Neural crest cell (in vitro differentiated cells): ENCODE data around the gene SLIT3. TPM values are rescaled to one million over a fixed set of nuclear protein-coding genes. Genes with fewer than 3 reads are reported as not detected.
"Not testable (repeated sequence)": the region's sequence is repeated elsewhere in the genome, so short reads cannot be mapped to it uniquely, and the experiment has no call there.

Source experiments
- DNase-seq: peaks from one replicate; pipeline ENCODE4 v3.0.0; 2021; ENCODE audit warnings: low read depth, mixed read lengths, low spot score
- H3K27ac Mint-ChIP-seq: one replicate; pipeline ENCODE4 v1.8.0; 2021; ENCODE audit warnings: mild to moderate bottlenecking, mixed read lengths; ENCODE audit not compliant: unreplicated experiment
- H3K27me3 Mint-ChIP-seq: 2 replicates; pipeline ENCODE4 v1.8.0; 2021; ENCODE audit warnings: low read depth, mild to moderate bottlenecking, mixed read lengths
- H3K36me3 Mint-ChIP-seq: 2 replicates; pipeline ENCODE4 v1.8.0; 2021; ENCODE audit warnings: low read depth, mild to moderate bottlenecking, mixed read lengths
- H3K4me1 Mint-ChIP-seq: 2 replicates; pipeline ENCODE4 v1.8.0; 2021; ENCODE audit warnings: mixed read lengths
- H3K4me3 Mint-ChIP-seq: one replicate; pipeline ENCODE4 v1.8.0; 2021; ENCODE audit warnings: mild to moderate bottlenecking, mixed read lengths
- H3K9me3 Mint-ChIP-seq: 2 replicates; pipeline ENCODE4 v1.8.0; 2021; ENCODE audit warnings: mixed read lengths
- CTCF ChIP-seq: fragments of 200-600 bp; sonication (generic); conservative IDR thresholded peaks from 2 replicates; pipeline ENCODE4 v1.5.0; 2021; ENCODE audit warnings: antibody characterized with exemption, mild to moderate bottlenecking
- total RNA-seq: library from RNA; stranded (reverse); gene quantifications from 2 replicates; pipeline ENCODE4 v1.2.1, GENCODE V29; 2021

Gene SLIT3
- total RNA-seq, 1 donor from 2014 or later = 13.3 TPM

GRCh38 chr5:169146158-169146557 is 154.8 kb downstream of the SLIT3 start:
- no peak for TF ChIP-seq CTCF
- H3K9me3 Mint-ChIP-seq = no peaks in the 10 kb centered on the region
- peaks cover 4% of the 10 kb centered on the region for H3K4me1 Mint-ChIP-seq
- H3K27me3 Mint-ChIP-seq = no peaks in the 10 kb centered on the region
- H3K4me3 Mint-ChIP-seq = no peak overlapping the region
- H3K27ac Mint-ChIP-seq = no peak overlapping the region
- DNase-seq = no peak
- no peaks in the 10 kb centered on the region for H3K36me3 Mint-ChIP-seq

DNA sequence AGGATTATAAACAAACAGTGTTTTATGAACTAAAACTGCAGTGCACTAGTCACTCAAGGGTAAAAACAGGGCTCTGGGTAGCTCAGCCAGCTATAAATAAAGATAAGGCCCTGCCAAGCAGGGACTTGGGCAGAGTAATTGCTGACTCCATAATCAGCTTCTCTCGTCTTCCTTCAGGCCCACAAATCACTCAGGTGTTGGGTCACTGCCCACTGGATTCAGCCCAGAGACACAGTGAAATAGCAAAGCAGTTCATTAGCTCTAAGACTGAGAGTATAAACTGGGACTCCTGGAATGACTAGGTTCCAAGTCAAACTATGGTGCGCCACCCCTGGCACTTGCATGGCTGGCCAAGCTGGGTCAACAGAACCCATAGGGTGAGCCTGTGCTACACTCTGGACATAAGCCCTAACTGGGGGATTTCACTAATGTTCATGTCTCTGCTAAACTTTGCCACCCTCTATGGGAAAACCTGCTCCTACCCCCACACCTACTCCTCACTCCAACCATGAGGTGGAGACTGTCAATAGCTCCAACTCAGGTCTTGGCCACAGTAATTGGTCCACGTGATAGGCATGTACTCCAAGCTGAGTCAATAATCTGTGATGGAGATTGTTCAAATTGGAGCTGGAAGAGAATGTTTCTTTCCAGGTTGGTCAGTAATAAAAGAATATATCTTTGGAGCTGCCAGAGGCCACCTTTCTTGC is 158.5 kb downstream of the SLIT3 start:
- Mint-ChIP-seq H3K27ac (no peak overlapping the region), H3K9me3 (no peaks in the 10 kb centered on the region), H3K4me3 (no peak overlapping the region), H3K36me3 (no peaks in the 10 kb centered on the region), H3K27me3 (no peaks in the 10 kb centered on the region), H3K4me1 (no peaks in the 10 kb centered on the region)
- no peak for TF ChIP-seq CTCF
- no peak for DNase-seq

GRCh38 chr5:169140215-169140614 is 160.7 kb downstream of the SLIT3 start:
- DNase-seq, H3K36me3 Mint-ChIP-seq, H3K4me1 Mint-ChIP-seq, H3K27ac Mint-ChIP-seq, H3K27me3 Mint-ChIP-seq, H3K9me3 Mint-ChIP-seq, H3K4me3 Mint-ChIP-seq: not testable (repeated sequence)

DNA sequence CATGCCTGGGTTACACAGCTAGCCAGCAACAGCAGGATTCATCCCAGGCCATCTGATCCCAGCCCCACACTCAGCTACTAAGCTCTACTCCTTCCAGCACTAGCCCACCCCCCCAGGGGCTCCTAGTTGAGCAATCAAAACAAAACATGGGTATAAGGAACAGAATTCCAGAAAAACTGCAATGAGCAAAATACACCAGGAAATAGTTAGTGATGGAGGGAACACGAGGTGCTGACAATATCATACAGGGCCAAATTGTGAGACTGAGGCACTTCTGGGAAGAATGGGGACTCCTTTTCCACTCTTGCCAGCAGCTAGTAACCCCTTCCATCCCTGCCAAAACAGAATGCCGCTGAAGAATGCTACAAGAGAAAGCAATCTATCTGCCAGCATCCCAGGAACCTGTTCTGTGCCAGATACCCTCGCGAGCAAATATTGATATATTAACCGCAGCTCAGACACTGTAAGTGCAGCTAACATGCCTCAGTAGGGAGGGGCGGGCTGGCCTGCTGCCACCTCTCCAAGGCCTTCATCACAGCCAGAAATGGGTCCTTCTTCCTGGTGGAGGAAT is 161.4 kb downstream of the SLIT3 start:
- TF ChIP-seq CTCF = no peak
- no peak for DNase-seq
- no peak overlapping the region for H3K27ac Mint-ChIP-seq
- H3K36me3 Mint-ChIP-seq = no peaks in the 10 kb centered on the region
- H3K27me3 Mint-ChIP-seq = no peaks in the 10 kb centered on the region
- H3K9me3 Mint-ChIP-seq = no peaks in the 10 kb centered on the region
- no peaks in the 10 kb centered on the region for H3K4me1 Mint-ChIP-seq
- H3K4me3 Mint-ChIP-seq = no peak overlapping the region

DNA sequence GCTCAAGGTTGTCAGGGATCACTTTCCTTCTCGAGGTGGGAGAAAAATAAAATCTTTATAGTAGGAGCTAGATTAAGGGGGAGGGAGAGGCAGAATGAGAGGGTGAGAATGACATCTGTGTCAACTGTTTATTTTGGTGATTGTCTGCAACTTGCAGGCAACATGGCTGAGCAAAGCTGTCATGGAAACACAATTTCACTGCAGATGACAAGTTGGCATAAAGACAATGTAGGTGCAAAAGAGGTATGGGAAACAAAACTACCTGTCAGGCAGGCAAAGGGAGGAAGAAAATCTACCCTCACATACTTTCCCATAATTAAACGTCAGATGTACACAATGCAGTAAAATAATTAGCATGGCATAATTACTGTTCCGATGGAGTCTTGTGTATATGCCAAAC is 167.4 kb downstream of the SLIT3 start:
- H3K27me3 Mint-ChIP-seq = no peaks in the 10 kb centered on the region
- H3K4me3 Mint-ChIP-seq = no peak overlapping the region
- DNase-seq = no peak
- no peak for TF ChIP-seq CTCF
- no peaks in the 10 kb centered on the region for H3K9me3 Mint-ChIP-seq
- H3K4me1 Mint-ChIP-seq = no peaks in the 10 kb centered on the region
- no peaks in the 10 kb centered on the region for H3K36me3 Mint-ChIP-seq
- H3K27ac Mint-ChIP-seq = no peak overlapping the region

DNA sequence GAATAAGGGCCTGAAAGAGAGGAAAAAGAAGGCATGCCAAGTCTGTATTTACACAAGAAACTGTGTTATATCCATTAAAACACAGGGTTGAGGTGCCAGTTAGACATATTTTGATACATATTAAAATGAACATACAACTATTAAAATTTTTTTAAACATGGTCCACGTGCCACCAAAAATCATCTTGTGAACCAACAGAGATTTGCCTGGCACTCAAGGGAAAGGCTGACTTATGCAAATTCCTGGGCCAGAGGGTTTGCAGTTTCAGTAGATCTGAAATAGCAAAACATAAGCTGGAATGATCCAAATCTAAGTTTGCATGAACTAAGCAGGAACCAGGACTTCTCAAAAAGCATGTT is 168.7 kb downstream of the SLIT3 start:
- no peak for DNase-seq
- Mint-ChIP-seq H3K27me3 (no peaks in the 10 kb centered on the region), H3K4me1 (peaks cover 4% of the 10 kb centered on the region), H3K9me3 (no peaks in the 10 kb centered on the region), H3K27ac (no peak overlapping the region), H3K36me3 (no peaks in the 10 kb centered on the region), H3K4me3 (no peak overlapping the region)
- TF ChIP-seq CTCF = no peak
